Activated CD4-positive, alpha-beta T cell treated with anti-CD3 and anti-CD28 coated beads, Interleukin-10, Interleukin-2, amounts not matched to agents 100 ng/mL and 50 ng/mL, durations not matched to agents 16 hours and 8 hours (primary cell): ENCODE measurements around the gene PLPP2.
A peak's percentile ranks its signal among the peaks of the same experiment; 100 is the strongest.

Source experiments
- DNase-seq: peaks from one replicate; pipeline ENCODE4 v3.0.0-alpha.2; 2020

The PLPP2 gene

DNA sequence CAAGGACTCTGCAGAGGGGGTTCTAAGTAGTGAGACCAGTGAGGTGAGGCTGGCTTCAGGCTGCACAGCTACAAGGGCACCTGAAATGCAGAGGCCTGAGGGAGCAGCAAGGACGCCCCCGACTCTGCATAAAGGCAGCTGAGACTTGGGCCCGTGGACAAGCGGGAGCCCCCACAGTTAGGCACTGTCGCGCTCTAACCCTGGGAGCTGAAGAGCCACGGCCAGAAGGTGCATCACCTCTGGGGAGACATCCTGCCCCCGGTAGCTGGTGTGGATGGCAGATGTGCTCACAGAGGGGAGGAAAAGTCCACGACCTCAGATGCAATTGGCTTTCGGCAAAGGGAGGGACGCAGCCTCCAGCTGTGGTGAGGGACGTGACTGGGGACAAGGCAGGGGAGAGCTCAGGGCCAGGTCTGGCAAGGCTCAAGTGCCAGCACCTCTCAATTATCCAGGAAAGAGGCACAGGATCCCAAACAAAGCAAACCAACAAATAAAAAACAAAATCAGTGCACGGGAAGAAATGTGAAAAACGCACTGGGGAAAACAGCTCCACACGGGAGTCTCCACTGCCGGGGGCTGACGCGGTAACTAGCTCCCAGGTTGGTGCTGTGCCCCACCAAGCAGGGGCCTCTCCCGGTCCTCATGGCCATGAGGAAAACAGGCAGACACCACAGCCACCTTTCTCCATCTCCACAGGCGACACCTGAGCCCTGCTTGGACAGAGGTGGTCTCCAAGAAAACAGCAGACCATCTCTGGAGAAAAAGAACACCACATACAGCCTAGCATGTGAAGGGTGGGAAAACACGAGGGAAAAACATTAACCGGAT lies 23.0 kb upstream of the PLPP2 start:
- DNase-seq = no peak

DNA sequence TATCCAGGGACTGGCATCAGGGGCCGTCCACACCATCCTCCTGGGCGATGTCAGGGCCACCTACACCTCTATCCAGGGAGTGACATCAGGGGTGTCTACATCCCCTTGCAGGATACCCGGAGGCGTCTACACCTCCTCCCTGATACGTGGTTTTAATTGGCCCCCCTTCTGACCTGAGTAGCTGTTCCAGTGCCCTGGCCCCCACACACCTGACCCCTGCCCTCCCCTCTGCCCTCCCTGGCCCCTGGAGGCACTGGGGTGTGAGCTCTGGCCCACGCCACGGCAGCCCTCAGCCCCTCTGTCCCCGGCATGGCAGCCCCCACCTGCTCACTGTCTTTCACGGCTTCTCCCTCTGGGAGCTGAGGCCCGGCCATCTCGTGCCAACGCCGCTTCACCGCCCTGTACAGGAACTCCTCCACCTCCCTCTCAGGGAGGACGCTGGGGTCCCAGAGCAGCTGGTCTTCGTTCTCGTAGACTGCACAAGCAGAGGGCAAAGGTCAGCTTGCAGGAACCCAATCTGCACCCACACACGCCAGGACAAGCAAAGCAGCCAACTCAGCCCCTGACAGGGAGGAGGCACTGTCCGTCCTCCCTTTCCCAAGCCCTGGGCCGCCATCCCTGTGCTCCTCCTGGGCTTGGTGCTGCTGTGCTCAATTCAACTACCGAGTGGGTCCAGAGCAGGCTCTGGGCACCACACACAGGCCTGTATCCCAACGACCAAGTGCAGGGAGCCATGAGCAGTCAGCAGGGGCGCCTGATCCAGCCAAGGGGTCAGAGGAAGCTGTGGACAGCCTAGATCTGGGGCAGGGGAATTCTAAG lies 22.2 kb upstream of the PLPP2 start:
- DNase-seq = no peak

GRCh38 chr19:311813-312261 lies 20.6 kb upstream of the PLPP2 start:
- no peak for DNase-seq

DNA sequence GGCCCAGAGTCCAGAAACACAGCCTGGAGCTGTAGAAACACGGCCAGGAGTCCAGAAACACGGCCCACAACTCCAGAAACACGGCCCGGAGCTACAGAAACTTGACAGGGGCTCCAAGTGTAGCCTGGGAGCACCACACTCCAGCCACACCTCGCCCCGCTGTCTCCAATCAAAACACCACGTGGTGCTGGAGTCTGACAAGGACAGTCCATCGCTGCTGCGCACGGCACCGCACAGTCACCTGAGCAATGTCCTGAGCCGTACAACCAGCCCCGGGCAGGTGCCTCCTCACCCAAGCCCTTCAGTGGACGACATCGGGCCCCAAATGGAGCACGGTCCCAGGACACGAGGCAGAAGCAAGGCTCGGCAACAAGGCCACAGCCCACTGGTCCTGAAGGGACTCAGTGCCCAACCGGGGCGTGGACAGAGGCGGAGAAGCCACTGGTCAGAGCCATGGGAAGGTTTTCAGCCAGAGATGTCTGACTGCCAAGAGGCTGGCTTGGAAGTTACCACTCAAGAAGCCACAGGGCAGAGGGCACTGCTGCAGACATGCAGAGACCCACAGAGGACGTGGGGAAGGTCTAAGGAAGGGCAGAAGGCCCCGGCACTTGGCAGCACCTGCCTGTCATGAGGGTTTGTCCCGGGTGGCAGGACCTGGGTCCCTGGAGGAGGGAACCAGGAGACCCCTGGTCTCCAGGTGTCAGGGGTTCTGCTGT lies 19.7 kb upstream of the PLPP2 start:
- no peak for DNase-seq

- no peak for DNase-seq
These were observed 19.0 kb upstream of the PLPP2 start for GRCh38 chr19:310141-310651.

DNA sequence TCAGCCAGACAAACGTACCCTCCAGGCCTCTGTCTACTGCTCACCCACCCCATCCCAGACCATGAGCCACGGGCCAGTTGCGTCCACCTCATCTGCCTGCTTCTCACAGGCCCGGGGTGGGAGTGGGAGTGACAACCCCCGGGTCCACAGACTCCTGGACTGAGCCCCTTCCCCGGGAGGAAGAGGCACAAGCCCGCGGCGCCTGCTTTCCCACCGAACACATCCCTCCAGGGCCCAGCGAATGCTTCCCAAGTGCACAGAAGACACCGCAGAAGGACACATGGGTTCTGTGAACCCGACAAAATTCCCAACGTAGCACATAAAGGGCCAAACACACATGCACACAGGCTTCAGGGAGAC lies 18.0 kb upstream of the PLPP2 start:
- no peak for DNase-seq

- no peak for DNase-seq
These were observed 17.4 kb upstream of the PLPP2 start for GRCh38 chr19:308471-309205.

DNA sequence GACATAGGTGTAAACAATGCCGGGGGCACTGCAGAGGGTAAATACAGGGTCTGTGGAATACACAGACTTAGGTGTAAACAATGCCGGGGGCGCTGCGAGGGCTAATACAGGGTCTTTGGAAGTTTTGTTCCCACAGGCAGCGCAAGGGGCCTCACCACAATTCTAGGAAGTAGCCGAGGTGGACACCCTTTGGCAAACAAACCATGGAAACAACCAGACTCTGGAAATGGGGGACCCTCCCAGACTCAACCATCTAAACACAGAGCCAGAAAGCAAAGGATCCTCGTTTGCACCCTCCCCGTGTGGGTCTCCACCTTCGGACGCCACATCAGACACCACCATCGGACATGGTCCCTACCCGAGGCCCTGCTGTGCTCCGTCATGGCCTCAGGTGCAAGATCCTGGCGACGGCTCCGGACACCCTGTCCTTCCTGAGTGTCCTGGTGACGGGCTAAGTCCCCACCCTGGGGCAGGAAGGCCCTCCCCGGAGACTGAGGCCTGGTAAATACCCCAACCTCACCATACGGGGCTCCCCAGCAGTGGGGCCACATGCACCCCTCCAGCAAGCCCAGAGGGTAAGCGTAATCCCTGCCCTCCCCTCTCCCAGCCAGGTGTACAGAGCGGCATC lies 16.7 kb upstream of the PLPP2 start:
- DNase-seq = no peak

DNA sequence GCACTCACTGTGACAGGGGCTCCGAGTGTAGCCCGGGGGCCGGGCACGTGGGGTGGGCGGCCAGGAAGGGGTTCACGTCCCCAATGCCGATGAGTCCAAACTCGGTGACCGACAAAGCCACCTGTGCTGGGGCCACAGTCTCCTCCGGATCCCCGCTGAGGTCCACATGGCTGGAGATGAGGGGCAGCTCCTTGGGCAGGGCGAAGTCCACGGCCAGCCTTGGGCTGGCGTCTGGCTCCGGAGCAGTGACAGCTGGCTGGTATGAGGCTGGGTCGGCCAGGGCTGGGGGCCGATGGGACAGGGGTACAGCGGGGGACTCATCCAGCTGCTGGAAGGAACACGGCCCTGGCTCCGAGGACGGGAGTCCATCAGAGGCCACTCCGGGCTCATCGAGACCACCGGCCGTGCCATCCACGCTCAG lies 15.9 kb upstream of the PLPP2 start:
- no peak for DNase-seq

GRCh38 chr19:306151-306900 lies 15.1 kb upstream of the PLPP2 start:
- DNase-seq = no peak

DNA sequence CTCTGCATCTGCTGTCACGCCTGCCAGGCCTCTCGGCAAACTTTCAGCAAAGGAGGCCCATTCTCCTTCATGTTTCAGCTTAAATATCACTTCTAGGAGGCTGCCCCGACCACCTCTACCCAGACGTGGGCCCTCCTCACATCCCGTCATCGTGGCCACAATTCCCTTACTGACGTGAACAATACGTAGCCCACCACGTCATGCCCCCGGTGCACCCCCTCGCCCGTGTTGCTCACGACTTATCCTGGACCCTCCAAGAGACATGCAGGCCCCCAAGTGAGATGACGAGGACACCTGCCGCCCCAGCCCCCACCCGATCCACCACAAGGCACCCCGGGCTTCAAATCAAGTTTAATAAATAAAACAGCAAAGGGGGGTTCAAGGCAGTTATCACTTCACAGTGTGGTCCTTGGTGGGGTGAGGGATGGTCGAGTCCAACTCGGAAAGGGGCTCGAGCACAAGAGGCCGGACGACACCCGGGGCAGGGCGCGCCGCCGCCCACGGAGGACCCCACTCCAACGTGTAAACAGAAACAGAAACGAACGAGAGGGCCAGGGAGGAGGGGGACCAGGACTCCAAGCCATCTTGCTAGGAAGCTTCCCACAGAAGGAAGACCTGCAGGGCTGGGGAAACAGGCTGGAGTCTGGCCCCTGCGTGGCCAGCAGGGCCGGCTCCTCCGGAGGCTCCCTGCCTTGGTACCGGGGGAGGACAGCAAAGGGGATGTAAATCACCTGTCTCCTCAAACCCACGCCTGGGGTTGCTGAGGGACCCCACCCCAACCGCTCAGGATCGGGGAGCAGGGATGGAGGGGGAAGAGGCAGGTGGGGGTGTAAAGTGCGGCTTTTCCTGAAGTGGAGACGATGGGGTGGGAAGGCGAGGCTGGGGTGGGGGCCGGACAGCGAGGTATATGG lies 14.3 kb upstream of the PLPP2 start:
- DNase-seq = no peak

DNA sequence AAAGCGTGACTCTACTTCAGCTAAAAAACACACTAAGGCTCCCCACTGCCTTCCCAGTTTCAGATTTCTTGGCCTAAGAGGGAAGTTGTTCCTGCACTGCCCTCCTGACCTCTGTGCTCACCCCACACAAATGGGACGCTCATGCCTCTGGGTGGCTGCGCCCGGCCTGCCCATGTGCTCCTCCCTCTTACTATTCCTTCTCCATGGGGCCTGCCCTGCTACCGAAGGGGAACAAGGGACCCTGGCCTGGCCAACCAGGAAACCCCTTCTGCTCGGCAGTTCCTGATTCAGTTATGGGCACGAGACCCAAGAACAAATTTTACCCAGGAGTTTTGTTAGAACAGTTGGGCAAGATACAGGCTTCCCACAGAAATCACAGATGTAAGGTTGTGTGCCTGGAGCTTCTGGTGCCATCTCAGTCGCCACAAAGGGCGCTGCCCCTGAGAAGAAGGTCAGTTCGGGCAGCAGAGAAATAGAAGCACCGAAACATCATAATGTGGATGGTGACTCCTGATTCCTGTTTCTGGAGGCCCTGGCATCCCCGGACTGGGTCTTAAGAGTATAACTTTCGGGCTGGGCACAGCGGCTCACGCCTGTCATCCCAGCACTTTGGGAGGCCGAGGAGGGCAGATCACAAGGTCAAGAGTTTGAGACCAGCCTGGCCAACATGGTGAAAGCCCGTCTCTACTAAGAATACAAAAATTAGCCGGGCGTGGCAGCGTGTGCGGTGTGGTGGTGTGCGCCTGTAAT lies 5.4 kb upstream of the PLPP2 start:
- no peak for DNase-seq

DNA sequence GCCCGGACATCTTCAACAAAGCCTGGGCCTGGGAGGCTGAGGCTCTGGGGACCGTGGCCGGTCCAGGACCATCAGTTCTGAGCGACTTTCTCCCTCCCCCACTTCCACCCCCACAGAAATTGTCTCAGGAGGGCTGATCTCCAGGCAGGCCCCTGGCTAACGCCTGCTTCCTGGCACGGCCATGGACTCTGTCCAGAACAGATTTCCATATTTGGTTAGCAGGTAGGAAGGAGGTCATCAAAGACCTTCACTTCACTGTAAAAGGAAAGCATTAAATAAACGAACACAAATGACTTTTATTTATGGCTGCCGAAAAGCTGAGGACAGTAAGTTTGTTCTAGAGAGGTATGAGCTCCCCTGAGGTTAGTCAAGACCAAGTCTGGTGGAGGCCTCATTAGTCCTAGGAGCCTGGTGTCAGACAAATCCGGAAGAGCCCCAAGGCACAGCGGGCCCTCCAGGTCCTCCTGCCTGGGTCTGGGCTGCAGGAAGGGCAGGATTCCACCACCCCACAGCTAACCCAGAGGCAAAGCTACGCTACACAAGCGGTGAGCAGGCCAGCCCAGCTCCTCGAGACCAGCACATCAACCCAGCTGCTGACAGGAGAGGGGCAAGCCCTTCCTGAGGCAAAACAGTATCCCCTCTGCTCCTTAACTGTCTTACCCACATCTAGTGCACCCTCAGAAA lies 4.6 kb upstream of the PLPP2 start:
- no peak for DNase-seq

GRCh38 chr19:294946-295686 lies 3.9 kb upstream of the PLPP2 start:
- DNase-seq = peak; percentile 56

- DNase-seq = no peak
These were observed 3.2 kb upstream of the PLPP2 start for GRCh38 chr19:294341-294945.

DNA sequence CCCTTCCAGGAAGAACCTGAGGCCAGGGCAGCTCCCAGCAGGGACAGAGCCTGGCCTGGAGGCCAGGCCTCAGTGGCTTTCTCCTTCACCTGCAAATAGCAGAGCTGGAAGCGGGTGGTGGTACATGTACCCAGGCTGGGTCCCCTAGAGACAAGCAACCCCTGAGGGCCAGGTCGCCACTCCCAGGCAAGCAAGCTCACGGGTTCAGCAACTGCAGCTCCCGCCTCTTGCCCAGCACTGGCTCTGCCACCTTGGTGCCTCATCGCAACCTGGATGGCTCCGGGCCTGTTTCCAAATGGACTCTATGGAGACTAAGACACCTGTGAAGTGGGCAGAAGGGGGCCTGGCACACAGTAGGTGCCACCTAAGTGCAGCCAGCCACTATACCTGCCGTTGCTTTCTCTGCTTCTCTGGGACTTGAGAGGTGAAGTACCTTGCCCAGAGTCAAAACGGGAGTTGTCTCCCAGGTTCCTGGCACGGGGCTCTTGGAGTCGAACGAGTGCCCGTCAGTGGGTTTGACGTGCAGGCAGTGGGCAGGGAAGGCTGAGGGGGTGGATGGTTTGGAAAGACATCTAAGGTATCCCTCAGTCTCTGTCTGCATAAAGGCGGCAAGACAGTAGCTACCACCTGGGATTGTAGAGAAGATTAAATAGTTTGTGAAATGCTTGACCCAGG lies 2.4 kb upstream of the PLPP2 start:
- no peak for DNase-seq

DNA sequence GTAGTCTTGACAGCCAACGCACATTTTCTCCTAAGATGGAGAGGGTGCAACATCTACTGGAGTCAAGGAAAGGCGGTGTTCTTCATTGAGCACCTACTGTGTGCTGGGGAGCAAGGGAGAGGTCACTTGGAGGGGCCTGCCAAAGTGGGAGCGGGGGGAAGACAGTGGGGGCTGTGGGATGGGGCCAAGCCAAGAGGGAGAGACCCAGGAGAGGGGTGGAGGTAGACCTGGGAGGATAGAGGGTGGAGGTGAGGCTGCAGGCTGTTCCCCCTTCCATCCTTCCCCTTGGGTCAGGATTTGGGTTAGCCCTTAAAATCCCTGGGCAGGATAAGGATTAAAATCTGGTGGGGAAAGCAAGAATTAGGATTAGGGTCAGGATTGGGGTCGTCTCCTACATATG lies 1.7 kb upstream of the PLPP2 start:
- DNase-seq = no peak
